Inferior parietal cortex (tissue), 1 donor: Measurements from ENCODE around the gene TRPV2.

Experiments
- DNase-seq: peaks from one replicate; pipeline ENCODE4 v3.0.0-alpha.2; 2016; ENCODE audit errors: extremely low spot score

Gene TRPV2

GRCh38 chr17:16455997-16456741 is 40.8 kb downstream of the TRPV2 start:
- DNase-seq, result no peak

DNA sequence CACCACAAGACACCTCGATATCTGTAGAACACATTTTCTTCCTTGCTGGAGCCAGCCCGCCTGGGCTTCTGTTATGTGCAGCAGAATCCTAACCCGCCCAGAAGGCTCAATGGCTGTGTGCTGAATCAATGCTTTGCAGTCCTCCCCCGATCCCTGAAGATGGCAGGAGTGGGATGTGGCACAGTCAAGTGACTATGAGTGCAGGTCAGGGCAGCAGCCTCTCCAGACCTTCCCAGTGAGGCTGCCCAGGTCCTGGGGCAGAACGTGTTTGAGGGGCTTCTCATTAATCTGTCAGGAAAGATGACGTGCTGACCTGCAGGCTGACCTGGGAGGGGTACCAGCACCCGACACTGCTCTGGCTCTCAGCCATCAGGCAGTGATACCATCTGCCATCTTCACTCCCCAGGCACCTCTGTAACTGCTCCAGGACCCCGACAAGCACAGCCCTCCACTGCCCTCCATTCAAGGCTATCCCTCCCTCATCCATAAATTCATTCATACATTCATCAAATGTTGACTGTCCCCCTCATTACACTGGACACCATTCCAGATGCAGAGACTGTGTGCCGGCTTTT is 41.5 kb downstream of the TRPV2 start:
- no peak for DNase-seq

DNA sequence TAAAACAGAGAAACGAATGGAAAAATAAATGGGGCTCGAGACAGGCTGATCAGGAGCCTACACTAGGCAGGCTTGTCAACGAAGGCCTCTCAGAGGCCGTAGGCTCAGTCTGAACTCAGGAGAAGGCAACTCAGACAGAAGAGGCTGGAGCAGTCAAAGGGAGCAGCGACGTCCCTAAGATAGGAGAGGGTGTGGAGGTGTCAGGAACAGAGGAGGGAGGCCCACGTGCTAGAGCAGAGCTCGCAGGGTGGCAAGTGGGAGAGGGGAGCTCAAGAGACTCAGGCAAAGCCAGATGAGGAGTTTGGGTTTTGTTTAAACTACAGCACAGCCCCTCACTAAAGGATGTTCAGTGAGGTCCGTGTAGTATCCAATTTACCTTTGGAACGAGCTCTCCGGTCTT is 43.9 kb downstream of the TRPV2 start:
- no peak for DNase-seq

DNA sequence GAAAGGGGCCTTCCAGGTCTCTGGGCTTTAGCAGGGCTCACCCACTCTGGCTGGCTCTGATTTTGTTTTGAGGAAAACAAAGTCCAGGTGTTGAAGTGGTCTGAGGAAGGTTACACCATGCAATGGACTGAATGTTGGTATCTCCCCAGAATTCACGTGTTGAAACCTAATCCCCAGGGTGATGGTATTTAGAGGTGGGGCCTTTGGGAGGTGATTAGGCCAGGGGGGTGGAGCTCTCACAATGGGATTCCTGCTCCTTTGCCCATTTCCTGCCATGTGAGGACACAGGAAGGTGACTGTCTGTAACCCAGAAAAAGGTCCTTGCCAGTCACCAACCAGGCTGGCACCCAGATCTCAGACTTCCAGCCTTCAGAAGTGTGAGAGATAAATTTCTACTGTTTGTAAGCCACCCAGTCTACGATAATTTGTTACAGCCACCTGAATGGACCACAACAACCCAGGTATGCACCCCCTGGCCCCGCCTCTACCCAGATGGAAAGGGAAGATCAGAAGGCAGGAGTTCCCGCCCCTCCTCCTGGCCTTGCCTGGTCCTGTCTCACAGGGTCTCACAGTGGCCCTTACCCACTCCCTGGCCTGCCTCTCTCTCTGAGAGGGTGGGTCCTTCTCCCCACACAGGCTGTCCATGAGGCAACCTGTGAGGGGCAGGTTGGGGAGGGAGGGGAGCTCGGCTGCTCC is 44.6 kb downstream of the TRPV2 start:
- no peak for DNase-seq

DNA sequence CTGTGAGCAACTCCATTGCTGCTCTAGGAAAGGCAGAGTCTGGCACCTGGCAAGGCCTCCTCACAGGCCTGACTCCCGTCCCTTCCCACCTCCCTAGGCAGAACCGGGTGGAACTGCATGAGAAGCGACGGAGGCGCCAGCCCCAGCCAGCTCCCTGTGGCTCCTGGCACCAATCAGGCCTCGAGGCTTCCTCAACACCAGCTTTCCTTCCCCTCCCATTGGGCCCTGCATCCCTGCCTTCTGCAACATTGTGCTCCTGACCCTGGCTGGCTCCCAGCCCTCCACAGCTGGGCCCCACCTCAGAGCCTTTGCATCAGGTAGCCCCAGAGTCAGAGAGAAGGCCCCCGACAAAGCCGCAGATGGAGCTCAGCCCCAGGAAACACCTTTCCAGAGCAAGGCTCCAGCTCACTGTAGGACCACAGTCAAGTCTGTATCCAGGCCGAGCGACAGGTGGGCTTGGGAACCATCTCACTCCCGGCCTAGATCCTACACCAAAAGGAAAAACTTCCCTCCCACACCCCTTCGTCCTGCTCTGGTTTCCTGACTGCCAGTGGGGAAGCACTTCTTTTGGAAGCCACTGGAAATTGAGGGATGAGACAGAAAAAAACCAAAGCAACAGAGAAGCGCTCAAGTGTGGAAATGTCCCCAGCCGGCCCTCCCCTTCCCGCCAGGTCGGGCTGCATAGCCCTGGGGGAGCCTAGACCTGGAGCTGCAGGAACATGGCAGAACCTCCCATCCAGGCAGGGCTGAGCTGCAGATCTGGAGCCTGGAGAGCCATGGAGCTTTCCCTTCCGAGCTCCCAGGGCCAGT is 45.6 kb downstream of the TRPV2 start:
- no peak for DNase-seq

GRCh38 chr17:16461606-16461866 is 46.2 kb downstream of the TRPV2 start:
- DNase-seq, result no peak

GRCh38 chr17:16462070-16462864 is 46.9 kb downstream of the TRPV2 start:
- DNase-seq, result no peak

DNA sequence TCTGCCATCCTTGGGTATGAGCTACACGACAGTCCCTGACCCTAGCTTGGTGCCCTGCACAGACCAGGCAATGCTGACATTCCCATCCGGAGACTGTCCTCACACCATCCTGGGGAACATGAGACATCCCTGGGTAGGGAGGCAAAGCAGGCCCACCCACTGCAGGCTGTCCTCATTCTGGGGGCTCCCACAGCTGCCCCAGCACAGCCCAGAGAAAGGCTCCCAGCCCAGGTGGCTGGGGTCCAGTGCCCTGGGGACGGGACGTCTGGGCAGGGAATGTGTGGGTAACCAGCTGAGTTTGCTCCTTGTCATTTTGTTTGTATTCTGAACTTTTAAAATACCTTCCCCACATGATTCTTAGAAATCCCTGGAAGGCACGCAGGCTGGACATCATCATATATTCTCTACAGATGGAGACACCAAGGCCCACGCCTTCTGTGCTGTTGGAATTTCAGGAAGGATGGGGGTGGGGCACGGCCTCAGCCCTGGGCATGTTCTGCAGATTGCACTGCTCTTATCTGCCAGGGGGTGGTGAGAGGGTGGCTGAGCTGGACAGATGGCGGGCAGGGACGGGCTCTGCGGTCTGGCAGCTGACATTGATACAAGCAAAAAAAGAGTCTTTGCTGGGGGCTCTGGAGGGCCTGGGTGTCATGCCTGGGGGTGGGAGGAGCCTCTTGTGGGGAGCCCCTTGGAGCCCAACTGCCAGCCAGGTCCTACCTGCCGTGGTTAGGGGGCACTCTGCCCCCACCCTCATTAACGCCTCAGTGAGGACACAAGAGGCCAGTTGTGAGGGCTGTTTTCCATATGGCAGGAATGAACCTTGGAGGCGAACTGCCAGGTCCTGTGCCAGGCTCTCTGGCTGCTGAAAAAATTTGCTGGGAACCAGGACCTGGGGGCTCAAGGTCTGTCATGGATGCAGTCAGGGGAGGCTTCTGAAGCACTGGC is 48.3 kb downstream of the TRPV2 start:
- DNase-seq, result no peak

GRCh38 chr17:16464303-16465051 is 49.1 kb downstream of the TRPV2 start:
- no peak for DNase-seq

DNA sequence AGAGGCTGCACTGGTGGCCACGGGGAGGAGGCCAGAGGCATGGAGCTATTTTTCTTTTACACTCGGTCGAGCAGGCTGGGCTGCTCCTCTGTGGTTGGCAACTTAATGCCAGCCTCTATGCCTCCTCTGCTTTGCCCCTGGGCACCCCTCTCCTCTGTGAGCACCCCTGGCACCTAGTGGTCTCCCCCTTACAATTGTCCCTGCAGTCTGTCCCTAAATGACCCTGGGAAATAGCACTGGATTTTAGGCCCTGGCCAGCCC is 49.6 kb downstream of the TRPV2 start:
- DNase-seq, result no peak

GRCh38 chr17:16465861-16466338 is 50.5 kb downstream of the TRPV2 start:
- DNase-seq, result no peak

GRCh38 chr17:16466407-16466806 is 51.0 kb downstream of the TRPV2 start:
- no peak for DNase-seq

DNA sequence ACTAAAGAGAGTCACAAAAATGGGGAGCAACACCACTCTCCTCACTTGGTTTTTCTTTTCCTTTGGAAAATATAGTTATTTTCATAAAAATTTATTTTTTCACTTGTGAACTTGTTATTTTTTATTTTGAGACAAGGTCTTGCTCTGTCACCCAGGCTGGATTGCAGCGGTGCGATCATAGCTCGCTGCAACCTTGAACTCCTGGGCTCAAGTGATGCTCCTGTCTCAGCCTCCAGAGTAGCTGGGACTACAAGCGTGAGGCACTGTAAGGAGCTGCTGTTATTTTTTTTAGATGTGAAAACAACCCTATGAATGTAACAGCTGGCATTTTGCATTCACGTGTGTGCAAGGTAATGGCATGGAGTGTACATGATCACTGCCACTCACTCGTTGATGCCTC is 51.7 kb downstream of the TRPV2 start:
- DNase-seq, result no peak

- no peak for DNase-seq
Measured at GRCh38 chr17:16467886-16468285, 52.5 kb downstream of the TRPV2 start.

DNA sequence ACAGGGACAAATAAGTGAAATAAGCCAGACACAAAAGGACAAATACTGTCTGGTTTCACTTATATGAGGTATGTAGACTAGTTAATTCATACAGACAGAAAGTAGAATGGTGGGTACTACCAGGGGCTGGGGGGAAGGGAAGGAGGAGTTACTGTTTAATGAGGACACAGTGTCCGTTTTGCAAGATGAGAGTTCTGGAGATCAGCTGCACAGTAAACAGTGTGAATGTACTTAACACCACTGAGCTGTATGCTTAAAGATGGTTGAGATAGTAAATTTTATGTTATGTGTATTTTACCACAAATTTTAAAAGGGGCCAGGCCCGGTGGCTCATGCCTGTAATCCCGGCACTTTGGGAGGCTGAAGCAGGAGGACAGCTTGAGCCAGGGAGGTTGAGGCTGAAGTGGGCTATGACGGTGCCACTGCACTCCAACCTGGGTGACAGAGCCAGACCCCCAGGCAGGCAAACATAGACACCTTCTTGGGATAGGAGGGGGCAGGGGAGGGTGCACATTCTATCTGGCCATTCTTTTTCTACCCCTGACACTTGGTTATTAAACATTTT is 53.1 kb downstream of the TRPV2 start:
- no peak for DNase-seq

GRCh38 chr17:16470265-16470664 is 54.9 kb downstream of the TRPV2 start:
- no peak for DNase-seq

DNA sequence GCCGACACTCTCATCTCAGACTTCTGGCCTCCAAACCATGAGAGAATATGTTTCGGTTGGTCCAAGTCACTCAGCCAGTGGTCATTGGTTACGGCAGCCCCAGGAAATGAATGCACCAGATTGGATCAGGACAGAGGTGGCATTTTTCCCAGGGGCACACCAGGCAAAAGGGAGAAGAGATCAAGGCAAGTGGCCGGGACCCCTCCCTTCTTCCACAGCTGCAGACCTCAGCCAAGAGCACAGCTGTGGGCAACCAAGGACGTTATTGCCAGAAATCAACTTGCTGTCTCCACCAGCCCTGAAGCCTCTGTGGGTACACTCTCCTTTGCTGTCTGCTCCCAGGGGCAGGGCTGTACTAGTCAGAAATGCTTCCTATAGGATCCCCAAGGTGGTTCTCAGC is 55.9 kb downstream of the TRPV2 start:
- DNase-seq, result no peak

DNA sequence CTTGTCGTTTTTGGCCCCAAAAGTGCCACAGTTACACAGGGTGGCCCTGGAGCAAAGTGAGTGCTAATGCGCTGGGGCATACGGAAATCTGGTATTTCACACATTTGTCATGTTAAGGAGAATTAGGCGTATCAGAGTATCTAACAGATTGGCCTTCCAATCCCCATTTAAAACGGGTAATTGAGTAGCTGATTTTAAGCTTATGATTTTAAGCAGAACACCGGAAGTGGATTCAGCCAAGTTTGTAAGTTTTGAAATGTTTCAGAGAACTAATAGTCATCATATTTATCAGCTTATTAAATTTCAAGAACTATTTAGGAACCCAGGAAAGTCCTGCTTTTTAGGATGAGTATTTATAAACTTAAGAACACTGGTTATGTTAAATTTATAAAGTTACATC is 57.2 kb downstream of the TRPV2 start:
- DNase-seq, result no peak
